CD1c-positive myeloid dendritic cell (primary cell): ENCODE measurements around the gene TAS2R20.

Experiments used
- DNase-seq: peaks from one replicate; pipeline ENCODE4 v3.0.0-alpha.2; 2016; ENCODE audit errors: extremely low spot score

TAS2R20 gene

GRCh38 chr12:10959804-10960203 lies 38.3 kb downstream of the TAS2R20 start:
- no peak for DNase-seq

GRCh38 chr12:10957741-10958140 lies 40.4 kb downstream of the TAS2R20 start:
- no peak for DNase-seq

- no peak for DNase-seq
These were observed 42.0 kb downstream of the TAS2R20 start for GRCh38 chr12:10956085-10956484.

- no peak for DNase-seq
These were observed 45.5 kb downstream of the TAS2R20 start for GRCh38 chr12:10952645-10953044.
